IMR-90 (cell line): ENCODE measurements around the gene LCA5. TPM values are rescaled to one million over a fixed set of nuclear protein-coding genes. Genes with fewer than 3 reads are reported as not detected.

Experiments used
- ATAC-seq: fragments of 200-7000 bp; cut with Tn5 transposase; 2 replicates; pipeline ENCODE4 v1.9.1; 2020; ENCODE audit warnings: low read depth, mild to moderate bottlenecking, moderate library complexity
- BruUV-seq: library from RNA; stranded (reverse); fragments of 400-500 nt; replicated peaks from 2 replicates; lab custom pipeline; 2021; lab: Mats Ljungman, UMichigan
- CTCF ChIA-PET: fragments of 300-600 bp; formaldehyde crosslinking; extraction: SDS; loops from one replicate; lab custom pipeline; 2021; ENCODE audit warnings: antibody characterized with exemption; lab: Yijun Ruan, JAX
- POLR2A ChIA-PET: fragments of 300-600 bp; sonication (Branson Sonifier 250); formaldehyde crosslinking; loops from one replicate; lab custom pipeline; 2022; ENCODE audit warnings: antibody characterized with exemption; ENCODE audit not compliant: unreplicated experiment; lab: Charles Lee
- DNase-seq: peaks from one replicate; pipeline ENCODE4 v3.0.0; 2013
- H2AFZ ChIP-seq: replicated peaks from 2 replicates; pipeline ENCODE3; 2013; ENCODE audit warnings: low read length, mild to moderate bottlenecking; ENCODE audit not compliant: poor library complexity
- H2AK5ac ChIP-seq: 2 replicates; pipeline ENCODE4 v1.6.1; 2013; ENCODE audit warnings: low read depth, low read length, inconsistent platforms
- H2AK9ac ChIP-seq: replicated peaks from 2 replicates; pipeline ENCODE3; 2013; ENCODE audit warnings: mild to moderate bottlenecking, low read depth, low read length, moderate library complexity; ENCODE audit not compliant: poor library complexity
- H2BK120ac ChIP-seq: 2 replicates; pipeline ENCODE4 v1.6.1; 2013; ENCODE audit warnings: low read depth, low read length, inconsistent platforms
- H2BK15ac ChIP-seq: 3 replicates; pipeline ENCODE4 v1.6.1; 2013; ENCODE audit warnings: low read depth, low read length, inconsistent platforms
- H2BK20ac ChIP-seq: 2 replicates; pipeline ENCODE4 v1.6.1; 2013; ENCODE audit warnings: low read depth, mild to moderate bottlenecking, inconsistent platforms, low read length, moderate library complexity
- H2BK5ac ChIP-seq: 2 replicates; pipeline ENCODE4 v1.6.1; 2013; ENCODE audit warnings: mild to moderate bottlenecking, low read depth, low read length, inconsistent platforms; ENCODE audit not compliant: poor library complexity, severe bottlenecking
- H3K14ac ChIP-seq: replicated peaks from 2 replicates; pipeline ENCODE4 v1.6.1; 2013; ENCODE audit warnings: low read depth, low read length, inconsistent platforms
- H3K18ac ChIP-seq: 2 replicates; pipeline ENCODE4 v1.6.1; 2013; ENCODE audit warnings: low read depth, low read length, control low read depth
- H3K23ac ChIP-seq: 2 replicates; pipeline ENCODE4 v1.6.1; 2013; ENCODE audit warnings: low read depth, low read length, inconsistent platforms
- H3K27ac ChIP-seq: 2 replicates; pipeline ENCODE4 v1.5.1; 2013; ENCODE audit warnings: mild to moderate bottlenecking, control low read depth, low read length; ENCODE audit not compliant: insufficient read depth
- H3K27me3 ChIP-seq: 2 replicates; pipeline ENCODE4 v1.6.1; 2013; ENCODE audit warnings: low read length; ENCODE audit not compliant: control insufficient read depth, insufficient read depth
- H3K36me3 ChIP-seq: 2 replicates; pipeline ENCODE4 v1.6.1; 2013; ENCODE audit warnings: low read length, mixed read lengths; ENCODE audit not compliant: control insufficient read depth, insufficient read depth
- H3K4ac ChIP-seq: 2 replicates; pipeline ENCODE4 v1.6.1; 2013; ENCODE audit warnings: low read depth, low read length, inconsistent platforms
- H3K4me1 ChIP-seq: 2 replicates; pipeline ENCODE4 v1.6.1; 2013; ENCODE audit warnings: low read length, mixed read lengths; ENCODE audit not compliant: control insufficient read depth, insufficient read depth
- H3K4me2 ChIP-seq: 2 replicates; pipeline ENCODE4 v1.6.1; 2013; ENCODE audit warnings: low read depth, mild to moderate bottlenecking, control low read depth, low read length, moderate library complexity
- H3K4me3 ChIP-seq: 2 replicates; pipeline ENCODE4 v1.5.1; 2013; ENCODE audit warnings: low read depth, mild to moderate bottlenecking, control low read depth, low read length, moderate library complexity; ENCODE audit not compliant: insufficient read depth
- H3K56ac ChIP-seq: 2 replicates; pipeline ENCODE4 v1.6.1; 2013; ENCODE audit warnings: low read length, inconsistent platforms; ENCODE audit not compliant: insufficient read depth; ENCODE audit errors: extremely low read depth
- H3K79me1 ChIP-seq, 2 experiments: 2 replicates each; pipeline ENCODE4 v1.6.1; 2013; ENCODE audit warnings: low read length in 2 of 2, inconsistent platforms in 1 of 2, low read depth in 1 of 2
- H3K9ac ChIP-seq: 2 replicates; pipeline ENCODE4 v1.6.1; 2013; ENCODE audit warnings: low read depth, low read length, control low read depth
- H3K9me1 ChIP-seq: 2 replicates; pipeline ENCODE4 v1.6.1; 2013; ENCODE audit warnings: low read length, inconsistent platforms; ENCODE audit not compliant: insufficient read depth
- H3K9me3 ChIP-seq: 2 replicates; pipeline ENCODE4 v1.6.1; 2013; ENCODE audit warnings: low read length; ENCODE audit not compliant: control insufficient read depth, insufficient read depth
- H4K20me1 ChIP-seq: 2 replicates; pipeline ENCODE4 v1.6.1; 2013; ENCODE audit warnings: low read length, inconsistent platforms; ENCODE audit not compliant: insufficient read depth
- H4K5ac ChIP-seq: 2 replicates; pipeline ENCODE4 v1.6.1; 2013; ENCODE audit warnings: mild to moderate bottlenecking, low read depth, low read length, control low read depth
- H4K8ac ChIP-seq, 2 experiments: 2 replicates each; pipeline ENCODE4 v1.6.1; 2013; ENCODE audit warnings: low read depth in 2 of 2, low read length in 2 of 2, control low read depth in 1 of 2, inconsistent platforms in 1 of 2
- H4K91ac ChIP-seq: 2 replicates; pipeline ENCODE4 v1.6.1; 2013; ENCODE audit warnings: low read depth, low read length, inconsistent platforms; ENCODE audit not compliant: insufficient read depth
- NFE2L2 ChIP-seq: fragments of 150-350 bp; IDR thresholded peaks from 2 replicates; pipeline ENCODE4 v1.6.1; 2016; ENCODE audit warnings: low read depth, mild to moderate bottlenecking, low read length
- WGBS, 2 experiments: methylation state at CpG; one replicate each; pipeline versions ENCODE4 v1.1.5 to v1.1.7; 2013; ENCODE audit warnings: missing lambda C conversion rate in 2 of 2; ENCODE audit not compliant: insufficient read length in 1 of 2; ENCODE audit errors: extremely low coverage in 2 of 2; 5-methylcytosine and 5-hydroxymethylcytosine counted together
- dilution Hi-C: fragments of 300-500 bp; cut with HindIII; formaldehyde crosslinking; loops from one replicate; pipeline ENCODE4 v1.14.3; 2018; ENCODE audit warnings: low sequenced_read_pairs; ENCODE audit not compliant: unreplicated experiment
- in situ Hi-C: fragments of 300-500 bp; cut with MboI; formaldehyde crosslinking; loops from 3 replicates; pipeline ENCODE4 v1.14.3; 2019; ENCODE audit warnings: low sequenced_read_pairs, inconsistent platforms, mixed read lengths
- intact Hi-C: fragments of 100-400 bp; cut with micrococcal nuclease; formaldehyde crosslinking; loops from 2 replicates; pipeline ENCODE4 v1.10.0; 2022
- polyA plus RNA-seq, 3 experiments: library from polyadenylated mRNA; depleted of rRNA; stranded (reverse); fragments of >200 nt; gene quantifications; 2 replicates each; pipeline ENCODE4 v1.2.3, GENCODE V29; 2012; ENCODE audit warnings: low replicate concordance in 1 of 3
- total RNA-seq: library from RNA; depleted of rRNA; stranded (reverse); fragments of >200 nt; gene quantifications from 2 replicates; pipeline ENCODE4 v1.2.3, GENCODE V29; 2012
- TF ChIP-seq, protein P1 (sequence below): fragments of 150-350 bp; IDR thresholded peaks from 2 replicates; pipeline ENCODE4 v1.6.1; 2016; ENCODE audit warnings: low read depth, mild to moderate bottlenecking, low read length, moderate library complexity, borderline replicate concordance

Gene LCA5
- total and polyA plus RNA-seq, 2 of the 4 experiments (the other 2 are of a cell fraction): 1.2 to 2.0 TPM

DNA sequence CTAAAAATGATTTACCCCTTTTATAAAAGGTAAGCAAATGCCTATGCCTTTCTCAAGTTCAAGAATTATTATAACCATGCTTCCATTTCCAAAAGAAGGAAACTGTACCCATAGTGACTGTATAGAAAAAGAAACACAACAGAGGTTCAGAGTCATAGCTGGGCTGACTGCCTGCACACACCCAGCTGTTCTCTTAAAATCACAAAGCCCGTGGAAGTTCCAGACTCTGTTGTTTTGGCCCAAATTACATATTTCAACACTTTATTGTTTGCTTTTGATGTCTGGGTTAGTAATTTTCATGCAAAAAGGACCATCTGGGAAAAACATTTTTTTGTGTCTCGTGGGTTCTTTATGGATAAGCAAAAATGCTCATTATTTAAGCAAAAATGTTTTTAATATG is 99.2 kb downstream of the LCA5 start:
- no peaks in the 10 kb centered on the region for H3K36me3 ChIP-seq
- no peak overlapping the region for H4K5ac ChIP-seq
- no peaks in the 10 kb centered on the region for H3K9me3 ChIP-seq
- ChIA-PET POLR2A (interaction anchor here (0.6 kb wide), 1 partner anchor 227 kb away, joined by 4 read pairs; no protein-coding TSS in a partner anchor), CTCF (no interaction called here)
- WGBS, 2 experiments: no CpG with 5 or more reads among the region's 2 CpGs
- H3K79me1 ChIP-seq: no peaks in the 10 kb centered on the region
- H3K27me3 ChIP-seq: no peaks in the 10 kb centered on the region
- H2AK9ac ChIP-seq: no peak overlapping the region
- no peak overlapping the region for H4K8ac ChIP-seq
- no peak overlapping the region for H3K27ac ChIP-seq
- no peak overlapping the region for H4K91ac ChIP-seq
- H3K4me1 ChIP-seq: no peaks in the 10 kb centered on the region
- no peak overlapping the region for H3K56ac ChIP-seq
- H3K23ac ChIP-seq: no peak overlapping the region
- H2BK120ac ChIP-seq: no peak overlapping the region
- no peak overlapping the region for H2AK5ac ChIP-seq
- H3K4me2 ChIP-seq: no peak overlapping the region
- BruUV-seq: no TSS peak
- no peak for TF ChIP-seq NFE2L2
- TF ChIP-seq, protein P1, sequence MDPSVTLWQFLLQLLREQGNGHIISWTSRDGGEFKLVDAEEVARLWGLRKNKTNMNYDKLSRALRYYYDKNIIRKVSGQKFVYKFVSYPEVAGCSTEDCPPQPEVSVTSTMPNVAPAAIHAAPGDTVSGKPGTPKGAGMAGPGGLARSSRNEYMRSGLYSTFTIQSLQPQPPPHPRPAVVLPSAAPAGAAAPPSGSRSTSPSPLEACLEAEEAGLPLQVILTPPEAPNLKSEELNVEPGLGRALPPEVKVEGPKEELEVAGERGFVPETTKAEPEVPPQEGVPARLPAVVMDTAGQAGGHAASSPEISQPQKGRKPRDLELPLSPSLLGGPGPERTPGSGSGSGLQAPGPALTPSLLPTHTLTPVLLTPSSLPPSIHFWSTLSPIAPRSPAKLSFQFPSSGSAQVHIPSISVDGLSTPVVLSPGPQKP: no peak
- no peak overlapping the region for H2BK20ac ChIP-seq
- H3K18ac ChIP-seq: no peak overlapping the region
- in situ Hi-C loops: no loop called here
- H3K4ac ChIP-seq: no peak overlapping the region
- no peak for DNase-seq
- no peak overlapping the region for H2AFZ ChIP-seq
- H3K9me1 ChIP-seq: no peaks in the 10 kb centered on the region
- dilution Hi-C loops: no loop called here
- ATAC-seq: no peak
- H3K9ac ChIP-seq: no peak overlapping the region
- no peaks in the 10 kb centered on the region for H4K20me1 ChIP-seq
- H2BK5ac ChIP-seq: no peak overlapping the region
- intact Hi-C loops: no loop called here
- H3K14ac ChIP-seq: no peak overlapping the region
- no peak overlapping the region for H3K4me3 ChIP-seq
- no peak overlapping the region for H2BK15ac ChIP-seq
